ENCODE results near the gene HBA2. TPM values are rescaled to one million over a fixed set of nuclear protein-coding genes. Genes with fewer than 3 reads are reported as not detected.

Gene HBA2
- total RNA-seq, 1 experiment from 2014 or later = not detected

DNA sequence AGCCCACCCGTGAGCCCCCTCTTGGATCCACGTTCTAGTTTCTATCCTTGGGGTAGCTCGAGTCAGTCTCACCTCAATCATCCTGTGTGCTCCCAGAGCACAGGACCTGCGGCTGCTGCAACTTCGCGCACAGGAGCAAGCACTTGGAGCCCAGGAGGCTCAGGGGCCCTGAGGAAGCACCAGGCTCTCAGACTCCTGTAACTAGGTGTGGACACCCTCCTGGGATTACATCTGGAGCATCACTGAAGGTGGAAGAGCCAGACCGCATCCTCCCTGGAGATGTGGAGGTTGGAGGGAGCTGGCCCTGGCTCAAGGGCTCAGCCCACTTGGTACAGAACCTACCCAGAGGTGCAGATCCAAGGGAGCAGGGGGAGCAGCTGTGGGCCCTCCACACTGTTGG lies 10.3 kb downstream of the HBA2 start:
- Mint-ChIP-seq H3K4me3 (no peak overlapping the region), H3K36me3 (ENCODE audit: insufficient read depth in 1 of 3, low read depth in 3 of 3) (peaks cover 6 to 22% (median 18%) of the 10 kb centered on the region in 3 experiments; a peak in 6 of 7 replicates), H3K9me3 (no peaks in the 10 kb centered on the region; a peak in 1 of 5 replicates), H3K27me3 (ENCODE audit: low read depth) (peaks cover 25% of the 10 kb centered on the region), H3K4me1 (no peaks in the 10 kb centered on the region), H3K27ac (peak overlapping the region in 1 of 3 experiments; percentile 59; a peak in 2 of 7 replicates)
- H4K5ac ChIP-seq (ENCODE audit: insufficient read length, low read depth, low read length) = no peak overlapping the region
- no peak overlapping the region for H3K27ac ChIP-seq (ENCODE audit: insufficient read length, low read depth, low read length)
- DNase-seq = no peak
- TF ChIP-seq, protein P1, sequence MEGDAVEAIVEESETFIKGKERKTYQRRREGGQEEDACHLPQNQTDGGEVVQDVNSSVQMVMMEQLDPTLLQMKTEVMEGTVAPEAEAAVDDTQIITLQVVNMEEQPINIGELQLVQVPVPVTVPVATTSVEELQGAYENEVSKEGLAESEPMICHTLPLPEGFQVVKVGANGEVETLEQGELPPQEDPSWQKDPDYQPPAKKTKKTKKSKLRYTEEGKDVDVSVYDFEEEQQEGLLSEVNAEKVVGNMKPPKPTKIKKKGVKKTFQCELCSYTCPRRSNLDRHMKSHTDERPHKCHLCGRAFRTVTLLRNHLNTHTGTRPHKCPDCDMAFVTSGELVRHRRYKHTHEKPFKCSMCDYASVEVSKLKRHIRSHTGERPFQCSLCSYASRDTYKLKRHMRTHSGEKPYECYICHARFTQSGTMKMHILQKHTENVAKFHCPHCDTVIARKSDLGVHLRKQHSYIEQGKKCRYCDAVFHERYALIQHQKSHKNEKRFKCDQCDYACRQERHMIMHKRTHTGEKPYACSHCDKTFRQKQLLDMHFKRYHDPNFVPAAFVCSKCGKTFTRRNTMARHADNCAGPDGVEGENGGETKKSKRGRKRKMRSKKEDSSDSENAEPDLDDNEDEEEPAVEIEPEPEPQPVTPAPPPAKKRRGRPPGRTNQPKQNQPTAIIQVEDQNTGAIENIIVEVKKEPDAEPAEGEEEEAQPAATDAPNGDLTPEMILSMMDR (conservative IDR thresholded peaks at IDR 0.05) = no peak
- no peak overlapping the region for H4K8ac ChIP-seq (replicated peaks; ENCODE audit: insufficient read length, low read depth, low read length)
- H3T11ph ChIP-seq (ENCODE audit: low read length) = no peak overlapping the region
- no peak overlapping the region for H2BK15ac ChIP-seq (ENCODE audit: low read depth, low read length)
- no peak overlapping the region for H3K14ac ChIP-seq (ENCODE audit: insufficient read depth, low read length)
- H3K18ac ChIP-seq (ENCODE audit: insufficient read length, low read depth, low read length) = no peak overlapping the region
- H3K4ac ChIP-seq (ENCODE audit: low read depth, low read length) = no peak overlapping the region
- no peak overlapping the region for H3K9ac ChIP-seq (ENCODE audit: extremely low read depth, insufficient read length, low read length)
- H3K4me2 ChIP-seq (ENCODE audit: insufficient read depth, insufficient read length, low read length) = no peak overlapping the region
- H2BK120ac ChIP-seq (ENCODE audit: low read depth, low read length, poor library complexity, severe bottlenecking) = no peak overlapping the region
- H2AK5ac ChIP-seq (ENCODE audit: insufficient read length, low read length) = no peak overlapping the region
- no peak overlapping the region for H4K91ac ChIP-seq (ENCODE audit: insufficient read length, low read depth, low read length)
- H3K9me3 ChIP-seq (ENCODE audit: control insufficient read depth, low read depth, low read length) = no peaks in the 10 kb centered on the region
- no peaks in the 10 kb centered on the region for H3K4me1 ChIP-seq (ENCODE audit: insufficient read depth, low read length)
- H2BK5ac ChIP-seq (ENCODE audit: insufficient read length, low read length) = no peak overlapping the region
- H4K20me1 ChIP-seq (ENCODE audit: control insufficient read depth, insufficient read depth, insufficient read length) = no peaks in the 10 kb centered on the region
- peaks cover 5% of the 10 kb centered on the region for H3K23me2 ChIP-seq (ENCODE audit: insufficient read length, low read depth, low read length, poor library complexity, severe bottlenecking)
- no peak overlapping the region for H3K23ac ChIP-seq (ENCODE audit: insufficient read length, low read depth, low read length)
- H2BK20ac ChIP-seq (ENCODE audit: low read depth, low read length, poor library complexity, severe bottlenecking) = no peak overlapping the region
- no peak overlapping the region for H2AFZ ChIP-seq (ENCODE audit: low read length)
- H3K79me1 ChIP-seq (ENCODE audit: insufficient read depth, low read depth, low read length, poor library complexity, severe bottlenecking) = no peaks in the 10 kb centered on the region
- no CpG with 5 or more reads among the region's 7 CpGs for WGBS (ENCODE audit: extremely low coverage, insufficient read length, low lambda C conversion rate)
- H2BK12ac ChIP-seq (ENCODE audit: insufficient read length, low read depth, low read length) = no peak overlapping the region
- no peak overlapping the region for H3K56ac ChIP-seq (ENCODE audit: insufficient read length, low read depth, low read length)
- H3K79me2 ChIP-seq (ENCODE audit: insufficient read depth, low read length) = no peaks in the 10 kb centered on the region
- peaks cover 17% of the 10 kb centered on the region; the same call in 1 of the 2 replicates for H3K27me3 ChIP-seq (ENCODE audit: insufficient read depth, low read length)
